ENCODE data around the gene LCK. TPM values are rescaled to one million over a fixed set of nuclear protein-coding genes. Genes with fewer than 3 reads are reported as not detected.
A peak's percentile ranks its signal among the peaks of the same experiment; 100 is the strongest.

The LCK gene
- total RNA-seq, 4 donors from 2014 or later: 1.1 to 6.8 (median 4.8) TPM

- ATAC-seq (ENCODE audit: low FRiP score) (no peak), DNase-seq (ENCODE audit: low spot score) (no peak)
- TF ChIP-seq CTCF (IDR thresholded peaks at IDR 0.05): no peak
Observed at GRCh38 chr1:32216566-32216965, 34.5 kb upstream of the LCK start.

- TF ChIP-seq CTCF (IDR thresholded peaks at IDR 0.05): no peak
- no peak for DNase-seq (ENCODE audit: low spot score)
- no peak for ATAC-seq (ENCODE audit: low FRiP score)
Observed at GRCh38 chr1:32219022-32219421, 32.0 kb upstream of the LCK start.

GRCh38 chr1:32220746-32221580 is 30.1 kb upstream of the LCK start:
- no peak for ATAC-seq (ENCODE audit: low FRiP score)
- TF ChIP-seq CTCF (IDR thresholded peaks at IDR 0.05): no peak
- no peak for DNase-seq (ENCODE audit: low spot score)

GRCh38 chr1:32221581-32221979 is 29.5 kb upstream of the LCK start:
- ATAC-seq (ENCODE audit: low FRiP score) (peak; percentile 8), DNase-seq (ENCODE audit: low spot score) (no peak)
- TF ChIP-seq CTCF (IDR thresholded peaks at IDR 0.05): no peak

- TF ChIP-seq CTCF (IDR thresholded peaks at IDR 0.05): no peak
- ATAC-seq (ENCODE audit: low FRiP score) (peak; percentile 93), DNase-seq (ENCODE audit: low spot score) (peak; percentile 94)
Observed at GRCh38 chr1:32221980-32222755, 28.9 kb upstream of the LCK start, which contains the start of the genes EIF3I and TMEM234. Gene EIF3I, plus strand, starts transcription at chr1:32222407. Its CDS starts 35 bp downstream, at chr1:32222442. Gene TMEM234, minus strand, starts transcription at chr1:32222353. Its CDS starts 31 bp downstream, at chr1:32222322.

- TF ChIP-seq CTCF (IDR thresholded peaks at IDR 0.05): no peak
- DNase-seq (ENCODE audit: low spot score): no peak
- ATAC-seq (ENCODE audit: low FRiP score): no peak
Observed at GRCh38 chr1:32223683-32224082, 27.4 kb upstream of the LCK start.

All from omental fat pad (tissue), 4 donors.